Trophoblast cell (in vitro differentiated cells and primary cell): Measurements from ENCODE around the gene SIAH1.
A peak's percentile ranks its signal among the peaks of the same experiment; 100 is the strongest.
"Not testable (repeated sequence)": the region's sequence is repeated elsewhere in the genome, so short reads cannot be mapped to it uniquely, and the experiment has no call there.

Experiments
- DNase-seq, 2 donors: peaks; one replicate each; pipeline ENCODE4 v3.0.0-alpha.2; 2016
- H2AFZ ChIP-seq: 2 replicates; pipeline ENCODE4 v1.6.1; 2013; ENCODE audit warnings: low read length, moderate library complexity, mild to moderate bottlenecking; ENCODE audit not compliant: insufficient read depth, poor library complexity
- H2AK5ac ChIP-seq: 2 replicates; pipeline ENCODE4 v1.6.1; 2013; ENCODE audit warnings: mild to moderate bottlenecking, low read length
- H2BK120ac ChIP-seq: 2 replicates; pipeline ENCODE4 v1.6.1; 2013; ENCODE audit warnings: low read length, mild to moderate bottlenecking, moderate library complexity; ENCODE audit not compliant: insufficient read depth, poor library complexity
- H2BK12ac ChIP-seq: 2 replicates; pipeline ENCODE4 v1.6.1; 2013; ENCODE audit warnings: mild to moderate bottlenecking, low read length, moderate library complexity
- H2BK5ac ChIP-seq: 2 replicates; pipeline ENCODE4 v1.6.1; 2013; ENCODE audit warnings: low read length, low read depth, moderate library complexity, mild to moderate bottlenecking; ENCODE audit not compliant: poor library complexity
- H3K14ac ChIP-seq: 2 replicates; pipeline ENCODE4 v1.6.1; 2013; ENCODE audit warnings: mild to moderate bottlenecking, low read length
- H3K18ac ChIP-seq: 2 replicates; pipeline ENCODE4 v1.6.1; 2013; ENCODE audit warnings: mild to moderate bottlenecking, low read length
- H3K23ac ChIP-seq: 2 replicates; pipeline ENCODE4 v1.6.1; 2013; ENCODE audit warnings: low read length
- H3K27ac ChIP-seq: 2 replicates; pipeline ENCODE4 v1.5.1; 2013; ENCODE audit warnings: low read depth, mild to moderate bottlenecking, inconsistent platforms, low read length, moderate library complexity
- H3K27me3 ChIP-seq: 2 replicates; pipeline ENCODE4 v1.6.1; 2013; ENCODE audit warnings: inconsistent platforms, mild to moderate bottlenecking, low read length, moderate library complexity; ENCODE audit not compliant: insufficient read depth
- H3K36me3 ChIP-seq, 2 experiments: 1 replicate in 1 of 2; 2 replicates in 1 of 2; pipeline ENCODE4 v1.6.1; 2013; ENCODE audit warnings: low read length in 2 of 2, mild to moderate bottlenecking in 2 of 2, moderate library complexity in 1 of 2; ENCODE audit not compliant: insufficient read depth in 2 of 2, control insufficient read depth in 1 of 2
- H3K4ac ChIP-seq: 2 replicates; pipeline ENCODE4 v1.6.1; 2013; ENCODE audit warnings: low read depth, mild to moderate bottlenecking, low read length, moderate library complexity
- H3K4me1 ChIP-seq, 2 experiments: 1 replicate in 1 of 2; 2 replicates in 1 of 2; pipeline ENCODE4 v1.6.1; 2013; ENCODE audit warnings: low read length in 2 of 2, mild to moderate bottlenecking in 2 of 2, moderate library complexity in 1 of 2; ENCODE audit not compliant: insufficient read depth in 2 of 2, control insufficient read depth in 1 of 2
- H3K4me2 ChIP-seq: 2 replicates; pipeline ENCODE4 v1.6.1; 2013; ENCODE audit warnings: inconsistent platforms, mild to moderate bottlenecking, low read length, moderate library complexity
- H3K4me3 ChIP-seq: 2 replicates; pipeline ENCODE4 v1.5.1; 2013; ENCODE audit warnings: mild to moderate bottlenecking, low read depth, low read length, inconsistent platforms
- H3K79me1 ChIP-seq: one replicate; pipeline ENCODE4 v1.6.1; 2013; ENCODE audit warnings: low read length
- H3K79me2 ChIP-seq: 2 replicates; pipeline ENCODE4 v1.6.1; 2013; ENCODE audit warnings: low read length, mild to moderate bottlenecking; ENCODE audit not compliant: control insufficient read depth, insufficient read depth, poor library complexity
- H3K9ac ChIP-seq: 2 replicates; pipeline ENCODE4 v1.6.1; 2013; ENCODE audit warnings: mild to moderate bottlenecking, low read length
- H3K9me3 ChIP-seq: 2 replicates; pipeline ENCODE4 v1.6.1; 2013; ENCODE audit warnings: low read depth, mild to moderate bottlenecking, control low read depth, inconsistent platforms, low read length; ENCODE audit not compliant: insufficient read depth
- H4K12ac ChIP-seq: 2 replicates; pipeline ENCODE4 v1.6.1; 2013; ENCODE audit warnings: low read depth, mild to moderate bottlenecking, low read length, moderate library complexity
- H4K8ac ChIP-seq: 2 replicates; pipeline ENCODE4 v1.6.1; 2013; ENCODE audit warnings: low read depth, mild to moderate bottlenecking, low read length, moderate library complexity
- H4K91ac ChIP-seq: one replicate; pipeline ENCODE4 v1.6.1; 2013; ENCODE audit warnings: low read depth, mild to moderate bottlenecking, low read length, moderate library complexity
- WGBS: extraction: QIAGEN DNeasy Blood & Tissue Kit; methylation state at CpG from one replicate; pipeline ENCODE4 v1.1.7; 2013; ENCODE audit warnings: missing lambda C conversion rate; ENCODE audit not compliant: insufficient read length, insufficient coverage; ENCODE audit errors: extremely low coverage; 5-methylcytosine and 5-hydroxymethylcytosine counted together

Gene SIAH1

GRCh38 chr16:48372744-48373143 is 12.5 kb downstream of the SIAH1 start:
- Histone ChIP-seq H2AFZ (no peak overlapping the region), H2BK5ac (no peak overlapping the region), H3K79me2 (peaks cover 12% of the 10 kb centered on the region), H3K18ac (no peak overlapping the region), H3K23ac (no peak overlapping the region), H3K4me3 (no peak overlapping the region), H4K91ac (no peak overlapping the region), H3K4me1 (no peaks in the 10 kb centered on the region), H3K27me3 (no peaks in the 10 kb centered on the region), H3K36me3 (no peaks in the 10 kb centered on the region), H4K12ac (no peak overlapping the region), H3K4me2 (no peak overlapping the region), H3K79me1 (no peaks in the 10 kb centered on the region), H2AK5ac (no peak overlapping the region), H3K27ac (no peak overlapping the region), H4K8ac (no peak overlapping the region), H3K14ac (no peak overlapping the region), H2BK120ac (no peak overlapping the region), H3K4ac (peak overlapping the region; percentile 90), H3K9me3 (no peaks in the 10 kb centered on the region), H3K9ac (no peak overlapping the region), H2BK12ac (no peak overlapping the region)
- no CpG with 5 or more reads among the region's 4 CpGs for WGBS
- DNase-seq = no peak

- H3K18ac ChIP-seq = no peak overlapping the region
- H3K79me2 ChIP-seq = peaks cover 9% of the 10 kb centered on the region
- H3K4me3 ChIP-seq = no peak overlapping the region
- H3K9ac ChIP-seq = no peak overlapping the region
- H4K91ac ChIP-seq = no peak overlapping the region
- no peaks in the 10 kb centered on the region for H3K27me3 ChIP-seq
- no peak overlapping the region for H2AK5ac ChIP-seq
- H3K14ac ChIP-seq = no peak overlapping the region
- peaks cover 2% of the 10 kb centered on the region for H3K79me1 ChIP-seq
- H2BK120ac ChIP-seq = no peak overlapping the region
- no peak overlapping the region for H3K4me2 ChIP-seq
- no peak overlapping the region for H2BK12ac ChIP-seq
- no peak overlapping the region for H4K8ac ChIP-seq
- no peak overlapping the region for H2BK5ac ChIP-seq
- no peak for DNase-seq
- no peak overlapping the region for H3K4ac ChIP-seq
- H3K23ac ChIP-seq = no peak overlapping the region
- H2AFZ ChIP-seq = no peak overlapping the region
- H3K9me3 ChIP-seq = no peaks in the 10 kb centered on the region
- H3K4me1 ChIP-seq = peaks cover 2% of the 10 kb centered on the region in 2 experiments
- H4K12ac ChIP-seq = no peak overlapping the region
- H3K36me3 ChIP-seq = no peaks in the 10 kb centered on the region
- no peak overlapping the region for H3K27ac ChIP-seq
Measured at GRCh38 chr16:48371393-48371780, 13.8 kb downstream of the SIAH1 start.

GRCh38 chr16:48370668-48371392 is 14.4 kb downstream of the SIAH1 start:
- H3K4ac ChIP-seq = peak overlapping the region; percentile 44
- not testable (repeated sequence) for H3K27ac ChIP-seq, H3K79me2 ChIP-seq, H2BK5ac ChIP-seq, H3K9ac ChIP-seq, H3K4me2 ChIP-seq, H2BK120ac ChIP-seq, H3K14ac ChIP-seq, H3K4me3 ChIP-seq, H3K79me1 ChIP-seq, H3K4me1 ChIP-seq, H3K23ac ChIP-seq, H3K18ac ChIP-seq, H4K91ac ChIP-seq, H3K9me3 ChIP-seq, H2AFZ ChIP-seq, H3K27me3 ChIP-seq, DNase-seq, H3K36me3 ChIP-seq, H2AK5ac ChIP-seq, H4K12ac ChIP-seq, H2BK12ac ChIP-seq, H4K8ac ChIP-seq
- WGBS = no CpG with 5 or more reads among the region's 18 CpGs

GRCh38 chr16:48370229-48370628 is 15.0 kb downstream of the SIAH1 start:
- no peak overlapping the region for H3K4me3 ChIP-seq
- H3K18ac ChIP-seq = no peak overlapping the region
- no peak overlapping the region for H2BK5ac ChIP-seq
- H3K27me3 ChIP-seq = no peaks in the 10 kb centered on the region
- no peak overlapping the region for H2AK5ac ChIP-seq
- 100% methylated on average over 1 of the region's 8 CpGs for WGBS
- no peak overlapping the region for H2AFZ ChIP-seq
- no peak overlapping the region for H3K23ac ChIP-seq
- H3K36me3 ChIP-seq = no peaks in the 10 kb centered on the region
- H4K12ac ChIP-seq = no peak overlapping the region
- no peak overlapping the region for H3K4me2 ChIP-seq
- no peak overlapping the region for H2BK120ac ChIP-seq
- H4K91ac ChIP-seq = no peak overlapping the region
- no peak for DNase-seq
- H3K9ac ChIP-seq = no peak overlapping the region
- no peak overlapping the region for H3K4ac ChIP-seq
- H3K4me1 ChIP-seq = peaks cover 2 to 7% of the 10 kb centered on the region in 2 experiments
- H2BK12ac ChIP-seq = no peak overlapping the region
- H4K8ac ChIP-seq = no peak overlapping the region
- no peak overlapping the region for H3K27ac ChIP-seq
- peaks cover 4% of the 10 kb centered on the region for H3K79me1 ChIP-seq
- H3K79me2 ChIP-seq = peaks cover 11% of the 10 kb centered on the region
- H3K9me3 ChIP-seq = no peaks in the 10 kb centered on the region
- H3K14ac ChIP-seq = no peak overlapping the region
